A673 (cell line): ENCODE measurements around the gene RHOG. TPM values are rescaled to one million over a fixed set of nuclear protein-coding genes. Genes with fewer than 3 reads are reported as not detected.
A peak's percentile ranks its signal among the peaks of the same experiment; 100 is the strongest.

Experiments
- BruUV-seq: library from RNA; stranded (reverse); fragments of 400-500 nt; replicated peaks from 2 replicates; lab custom pipeline; 2021; lab: Mats Ljungman, UMichigan
- CTCF ChIA-PET: fragments of 300-600 bp; sonication (Branson Sonifier 250); formaldehyde crosslinking; loops from one replicate; lab custom pipeline; 2022; ENCODE audit warnings: antibody characterized with exemption; lab: Charles Lee
- POLR2A ChIA-PET: fragments of 300-600 bp; sonication (Branson Sonifier 250); formaldehyde crosslinking; loops from one replicate; lab custom pipeline; 2022; ENCODE audit warnings: antibody characterized with exemption; ENCODE audit not compliant: low non-redundant PET; lab: Charles Lee
- DNase-seq: peaks from one replicate; pipeline ENCODE4 v3.0.0-alpha.2; 2015; ENCODE audit warnings: low spot score
- H3K27ac ChIP-seq: fragments of 200-600 bp; sonication (generic); 2 replicates; pipeline ENCODE4 v1.5.1; 2016; ENCODE audit warnings: mixed run types, low read depth, mild to moderate bottlenecking, mixed read lengths, antibody characterized with exemption, low read length; ENCODE audit not compliant: poor library complexity, severe bottlenecking
- H3K27me3 ChIP-seq: fragments of 200-600 bp; sonication (generic); replicated peaks from 2 replicates; pipeline ENCODE4 v1.6.1; 2017; ENCODE audit warnings: mixed run types, low read depth, mild to moderate bottlenecking, mixed read lengths, antibody characterized with exemption, low read length; ENCODE audit not compliant: insufficient read depth, poor library complexity
- H3K36me3 ChIP-seq: fragments of 200-600 bp; sonication (generic); 2 replicates; pipeline ENCODE4 v1.6.1; 2016; ENCODE audit warnings: mixed run types, mild to moderate bottlenecking, mixed read lengths, antibody characterized with exemption, low read length; ENCODE audit not compliant: insufficient read depth, poor library complexity, severe bottlenecking
- H3K4me1 ChIP-seq: fragments of 200-600 bp; sonication (generic); 2 replicates; pipeline ENCODE4 v1.6.1; 2017; ENCODE audit warnings: mixed run types, mild to moderate bottlenecking, mixed read lengths, antibody characterized with exemption, low read length; ENCODE audit not compliant: insufficient read depth, poor library complexity, severe bottlenecking
- H3K4me3 ChIP-seq: fragments of 200-600 bp; sonication (generic); 2 replicates; pipeline ENCODE4 v1.5.1; 2016; ENCODE audit warnings: low read depth, mixed run types, mild to moderate bottlenecking, mixed read lengths, low read length; ENCODE audit not compliant: poor library complexity, severe bottlenecking
- H3K9me3 ChIP-seq: fragments of 200-600 bp; sonication (generic); 2 replicates; pipeline ENCODE4 v1.6.1; 2016; ENCODE audit warnings: mixed run types, low read depth, mild to moderate bottlenecking, mixed read lengths, antibody characterized with exemption, low read length; ENCODE audit not compliant: poor library complexity, severe bottlenecking
- EZH2 ChIP-seq: fragments of 200-600 bp; sonication (generic); IDR thresholded peaks from 2 replicates; pipeline ENCODE4 v1.6.1; 2017; ENCODE audit warnings: borderline replicate concordance, low read depth, mild to moderate bottlenecking, mixed read lengths, antibody characterized with exemption, low read length; ENCODE audit not compliant: poor library complexity, severe bottlenecking
- intact Hi-C: fragments of 100-400 bp; cut with micrococcal nuclease; formaldehyde crosslinking; loops from one replicate; pipeline ENCODE4 v1.10.0; 2022; ENCODE audit not compliant: unreplicated experiment
- total RNA-seq: library from RNA; stranded (reverse); gene quantifications from 2 replicates; pipeline ENCODE4 v1.2.3, GENCODE V29; 2021
- TF ChIP-seq, protein P1 (sequence below): fragments of 300-800, 200-600 bp; sonication (generic); conservative IDR thresholded peaks from 2 replicates; pipeline ENCODE4 v1.5.1; 2017; ENCODE audit warnings: low read depth, mild to moderate bottlenecking, antibody characterized with exemption, low read length, moderate library complexity, mixed read lengths

The RHOG gene
- total RNA-seq, 1 experiment from 2014 or later: 33.9 TPM

DNA sequence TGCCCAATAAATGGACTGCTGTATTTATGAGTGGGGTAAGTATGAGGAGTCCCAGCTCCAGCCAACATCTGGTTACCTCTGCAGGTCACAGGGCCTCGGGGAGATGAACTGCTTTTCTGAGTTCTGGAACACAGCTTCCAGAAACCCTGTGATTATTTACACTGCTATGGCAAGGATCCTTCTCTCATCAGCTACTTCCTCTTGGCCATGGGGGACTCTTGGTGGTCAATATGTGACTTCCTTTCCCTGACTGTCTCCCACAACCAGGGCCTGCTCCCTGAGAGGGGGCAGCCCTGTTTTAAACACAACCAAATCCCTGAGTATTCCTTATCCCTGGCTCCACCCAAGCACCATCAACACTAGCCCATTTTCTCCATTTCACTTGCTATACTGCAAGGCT is 10.0 kb downstream of the RHOG start:
- ChIA-PET CTCF (no interaction called here), POLR2A (no interaction called here)
- Histone ChIP-seq H3K4me1 (no peaks in the 10 kb centered on the region), H3K4me3 (no peak overlapping the region), H3K27ac (no peak overlapping the region), H3K9me3 (no peaks in the 10 kb centered on the region), H3K36me3 (peaks cover 6% of the 10 kb centered on the region), H3K27me3 (no peaks in the 10 kb centered on the region)
- intact Hi-C loops: no loop called here
- BruUV-seq: no TSS peak
- DNase-seq: no peak
- TF ChIP-seq, protein P1, sequence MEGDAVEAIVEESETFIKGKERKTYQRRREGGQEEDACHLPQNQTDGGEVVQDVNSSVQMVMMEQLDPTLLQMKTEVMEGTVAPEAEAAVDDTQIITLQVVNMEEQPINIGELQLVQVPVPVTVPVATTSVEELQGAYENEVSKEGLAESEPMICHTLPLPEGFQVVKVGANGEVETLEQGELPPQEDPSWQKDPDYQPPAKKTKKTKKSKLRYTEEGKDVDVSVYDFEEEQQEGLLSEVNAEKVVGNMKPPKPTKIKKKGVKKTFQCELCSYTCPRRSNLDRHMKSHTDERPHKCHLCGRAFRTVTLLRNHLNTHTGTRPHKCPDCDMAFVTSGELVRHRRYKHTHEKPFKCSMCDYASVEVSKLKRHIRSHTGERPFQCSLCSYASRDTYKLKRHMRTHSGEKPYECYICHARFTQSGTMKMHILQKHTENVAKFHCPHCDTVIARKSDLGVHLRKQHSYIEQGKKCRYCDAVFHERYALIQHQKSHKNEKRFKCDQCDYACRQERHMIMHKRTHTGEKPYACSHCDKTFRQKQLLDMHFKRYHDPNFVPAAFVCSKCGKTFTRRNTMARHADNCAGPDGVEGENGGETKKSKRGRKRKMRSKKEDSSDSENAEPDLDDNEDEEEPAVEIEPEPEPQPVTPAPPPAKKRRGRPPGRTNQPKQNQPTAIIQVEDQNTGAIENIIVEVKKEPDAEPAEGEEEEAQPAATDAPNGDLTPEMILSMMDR: no peak
- TF ChIP-seq EZH2: no peak

DNA sequence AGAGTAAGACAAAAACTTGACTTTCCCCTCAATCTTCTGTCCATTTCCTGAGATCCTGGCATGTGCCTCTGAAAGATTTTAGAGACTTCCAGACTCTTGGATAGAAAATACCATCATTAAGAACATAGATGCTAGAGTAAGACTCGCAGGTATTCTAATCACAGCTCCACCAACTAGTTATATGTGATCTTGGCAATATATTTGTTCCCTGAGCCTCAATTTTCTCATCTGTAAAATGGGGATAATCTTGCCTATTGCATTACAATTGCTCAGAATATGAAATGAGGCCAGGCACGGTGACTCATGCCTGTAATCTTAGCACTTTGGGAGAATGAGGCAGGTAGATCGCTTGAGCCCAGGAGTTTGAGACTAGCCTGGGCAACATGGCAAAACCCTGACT is 10.7 kb downstream of the RHOG start:
- no peaks in the 10 kb centered on the region for H3K9me3 ChIP-seq
- peaks cover 6% of the 10 kb centered on the region for H3K36me3 ChIP-seq
- no peak overlapping the region for H3K27ac ChIP-seq
- TF ChIP-seq EZH2: no peak
- TF ChIP-seq, protein P1: no peak
- no peak overlapping the region for H3K4me3 ChIP-seq
- H3K4me1 ChIP-seq: no peaks in the 10 kb centered on the region
- no peak for DNase-seq
- ChIA-PET POLR2A (no interaction called here), CTCF (no interaction called here)
- intact Hi-C loops: no loop called here
- BruUV-seq: no TSS peak
- no peaks in the 10 kb centered on the region for H3K27me3 ChIP-seq

DNA sequence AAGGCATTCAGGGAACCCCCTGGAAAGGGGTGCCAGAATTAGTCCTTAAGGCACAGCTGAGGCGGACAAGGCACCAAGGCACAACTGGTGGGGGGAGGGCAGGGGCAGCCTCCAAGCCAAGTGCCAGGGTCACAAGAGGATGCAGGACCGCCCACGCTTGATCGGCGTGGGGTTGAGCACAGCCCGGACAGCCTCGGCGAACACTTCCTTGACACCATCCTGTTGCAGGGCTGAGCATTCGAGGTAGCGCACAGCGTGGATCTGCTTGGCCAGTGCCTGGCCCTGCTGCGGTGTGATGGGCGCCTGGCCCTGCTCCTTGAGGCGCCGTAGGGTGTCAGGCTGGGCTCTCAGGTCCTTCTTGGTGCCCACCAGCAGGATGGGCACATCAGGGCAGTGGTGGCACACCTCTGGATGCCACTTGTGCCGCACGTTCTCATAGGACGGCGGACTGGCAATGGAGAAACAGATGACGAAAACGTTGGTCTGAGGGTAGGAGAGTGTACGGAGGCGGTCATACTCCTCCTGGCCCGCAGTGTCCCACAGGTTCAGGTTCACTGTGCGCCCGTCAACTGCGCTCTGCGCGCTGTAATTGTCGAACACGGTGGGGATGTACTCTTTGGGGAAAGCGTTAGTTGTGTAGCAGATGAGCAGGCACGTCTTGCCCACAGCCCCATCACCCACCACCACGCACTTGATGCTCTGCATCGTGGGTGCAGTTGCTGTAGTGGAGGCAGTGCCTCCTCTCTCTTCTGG is 13.1 kb downstream of the RHOG start:
- TF ChIP-seq, protein P1: no peak
- no peak for TF ChIP-seq EZH2
- Histone ChIP-seq H3K27ac (no peak overlapping the region), H3K27me3 (no peaks in the 10 kb centered on the region), H3K9me3 (no peaks in the 10 kb centered on the region), H3K4me3 (no peak overlapping the region), H3K36me3 (peaks cover 6% of the 10 kb centered on the region), H3K4me1 (no peaks in the 10 kb centered on the region)
- POLR2A ChIA-PET: no interaction called here
- CTCF ChIA-PET: no interaction called here
- no peak for DNase-seq
- TSS peak; percentile 37 for BruUV-seq
- intact Hi-C loops: no loop called here
